HEK293T (cell line): ENCODE measurements around the gene ZNF212.

Experiments used
- CTBP1 ChIP-seq: fragments of 450-650 bp; IDR thresholded peaks from 2 replicates; pipeline ENCODE4 v1.6.1; 2016; ENCODE audit warnings: borderline replicate concordance
- ELF4 ChIP-seq: fragments of 450-650 bp; IDR thresholded peaks from 2 replicates; pipeline ENCODE4 v1.6.1; 2017; ENCODE audit warnings: antibody characterized with exemption
- FOXK2 ChIP-seq: fragments of 450-650 bp; IDR thresholded peaks from 2 replicates; pipeline ENCODE4 v1.6.1; 2016; ENCODE audit warnings: mild to moderate bottlenecking

GRCh38 chr7:149218469-149219420 is 20.7 kb upstream of the ZNF212 start:
- TF ChIP-seq ELF4 (no peak), CTBP1 (no peak), FOXK2 (no peak)
